Measurements from ENCODE around the gene TMEM131L.

DNA sequence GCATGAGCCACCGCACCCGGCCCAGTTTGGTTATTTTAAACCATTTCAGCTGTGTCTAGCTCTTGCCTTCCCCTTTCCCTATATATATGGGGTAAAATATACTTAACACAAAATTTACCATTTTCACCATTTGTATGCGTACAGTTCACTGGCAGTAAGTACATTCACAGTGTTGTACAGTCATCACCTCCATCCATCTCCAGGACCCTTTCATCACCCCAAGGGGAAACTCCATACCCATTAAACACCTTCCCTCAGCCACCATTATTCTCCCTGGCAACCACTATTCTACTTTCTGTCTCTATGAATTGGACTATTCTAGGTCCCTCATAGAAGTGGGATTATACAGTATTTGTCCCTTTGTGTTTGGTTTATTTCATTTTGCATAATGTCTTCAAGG lies 106.4 kb downstream of the TMEM131L start:
- no peak for TF ChIP-seq POLR2A (IDR thresholded peaks at IDR 0.05; ENCODE audit: low read depth, low read length)
- no peak for TF ChIP-seq POLR2AphosphoS5 (IDR thresholded peaks at IDR 0.05; ENCODE audit: low read depth, low read length)
- no peak for TF ChIP-seq TAF1 (IDR thresholded peaks at IDR 0.05; ENCODE audit: borderline replicate concordance, low read depth, low read length)

All from GM12892 (cell line).